Skeletal muscle satellite cell (primary cell): ENCODE data around the gene HLA-E.
A peak's percentile ranks its signal among the peaks of the same experiment; 100 is the strongest.
"Not testable (repeated sequence)": the region's sequence is repeated elsewhere in the genome, so short reads cannot be mapped to it uniquely, and the experiment has no call there.

Source experiments
- H3K27me3 ChIP-seq: 2 replicates; pipeline ENCODE4 v1.7.0; 2013; ENCODE audit warnings: low read length; ENCODE audit not compliant: control insufficient read depth, insufficient read depth
- H3K36me3 ChIP-seq: 2 replicates; pipeline ENCODE4 v1.7.0; 2013; ENCODE audit warnings: mild to moderate bottlenecking, control low read depth, low read length; ENCODE audit not compliant: insufficient read depth
- H3K4me1 ChIP-seq: 2 replicates; pipeline ENCODE4 v1.7.0; 2013; ENCODE audit warnings: low read length; ENCODE audit not compliant: control insufficient read depth, insufficient read depth
- H3K4me2 ChIP-seq: 2 replicates; pipeline ENCODE4 v1.7.0; 2013; ENCODE audit warnings: mild to moderate bottlenecking, low read length
- H3K4me3 ChIP-seq: 2 replicates; pipeline ENCODE4 v1.7.0; 2013; ENCODE audit warnings: low read length
- H3K9ac ChIP-seq: 2 replicates; pipeline ENCODE4 v1.7.0; 2013; ENCODE audit warnings: mild to moderate bottlenecking, low read depth, low read length, moderate library complexity
- H3K9me3 ChIP-seq: replicated peaks from 2 replicates; pipeline ENCODE4 v1.7.0; 2013; ENCODE audit warnings: mild to moderate bottlenecking, control low read depth, low read length

HLA-E gene

DNA sequence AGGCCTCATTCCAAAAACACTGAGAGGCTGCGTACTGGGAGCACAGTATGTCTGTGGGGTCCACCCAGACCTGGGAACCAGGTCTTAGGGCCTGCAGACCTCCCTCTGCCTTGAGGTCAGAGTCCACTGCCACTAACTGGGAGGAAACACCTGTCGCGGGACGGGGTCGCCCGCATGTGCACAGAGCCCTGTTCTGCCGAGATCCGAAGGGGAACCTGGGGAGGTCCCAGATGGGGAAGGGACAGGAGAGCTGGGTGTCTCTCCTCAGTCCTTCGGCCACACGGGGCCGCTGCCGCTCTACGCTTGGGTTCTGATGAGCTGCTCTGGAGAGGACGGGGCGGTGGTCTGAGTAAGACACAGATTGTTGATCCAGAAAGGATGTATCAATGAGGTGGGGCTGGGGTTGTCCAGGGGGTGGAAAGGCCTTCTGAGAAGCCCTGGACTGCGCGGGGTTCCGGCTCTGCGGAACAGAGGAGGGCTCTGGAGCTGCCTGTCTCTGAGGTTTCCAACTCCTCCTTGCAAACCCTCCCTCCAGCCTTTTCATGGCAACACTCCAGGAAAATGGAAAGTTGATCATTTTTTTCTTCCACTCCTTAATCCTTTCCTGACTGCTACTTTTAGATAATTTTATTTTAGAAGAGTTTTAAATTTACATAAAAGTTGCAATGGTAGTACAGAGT lies 7.2 kb upstream of the HLA-E start:
- not testable (repeated sequence) for H3K4me1 ChIP-seq, H3K36me3 ChIP-seq, H3K9me3 ChIP-seq, H3K9ac ChIP-seq
- Histone ChIP-seq H3K4me2 (peak overlapping the region; percentile 58), H3K4me3 (peak overlapping the region; percentile 33), H3K27me3 (peaks cover 56% of the 10 kb centered on the region)

DNA sequence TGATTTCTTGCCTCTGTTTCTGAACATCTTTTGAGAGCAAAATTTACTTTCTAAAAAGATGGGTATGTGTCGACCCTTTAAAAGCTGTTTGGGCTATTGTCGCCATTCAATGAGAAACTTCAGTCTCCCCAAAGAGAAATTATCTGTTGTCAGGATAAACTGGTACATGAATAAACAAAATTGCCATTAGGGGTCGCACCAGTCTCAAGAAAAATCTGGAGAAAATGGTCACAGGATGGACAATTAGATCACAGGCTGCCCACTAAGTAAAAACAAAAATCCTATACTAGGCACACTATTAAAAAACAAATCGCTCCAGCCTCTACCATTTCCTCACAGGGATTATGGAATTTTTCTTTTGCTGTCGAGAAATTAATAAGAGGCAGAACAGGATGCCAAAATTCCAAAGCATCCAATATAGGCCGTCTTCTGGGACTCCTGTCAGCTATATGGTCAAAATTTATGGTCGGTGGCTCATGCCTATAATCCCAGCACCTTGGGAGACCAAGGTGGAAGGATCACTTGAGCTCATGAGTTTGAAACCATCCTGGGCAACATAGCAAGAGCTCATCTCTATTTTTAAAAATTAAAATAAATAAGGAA lies 5.5 kb upstream of the HLA-E start:
- Histone ChIP-seq H3K9ac (no peak overlapping the region), H3K4me1 (peaks cover 5% of the 10 kb centered on the region), H3K4me3 (no peak overlapping the region), H3K27me3 (peaks cover 40% of the 10 kb centered on the region), H3K4me2 (no peak overlapping the region), H3K36me3 (no peaks in the 10 kb centered on the region), H3K9me3 (no peaks in the 10 kb centered on the region)

DNA sequence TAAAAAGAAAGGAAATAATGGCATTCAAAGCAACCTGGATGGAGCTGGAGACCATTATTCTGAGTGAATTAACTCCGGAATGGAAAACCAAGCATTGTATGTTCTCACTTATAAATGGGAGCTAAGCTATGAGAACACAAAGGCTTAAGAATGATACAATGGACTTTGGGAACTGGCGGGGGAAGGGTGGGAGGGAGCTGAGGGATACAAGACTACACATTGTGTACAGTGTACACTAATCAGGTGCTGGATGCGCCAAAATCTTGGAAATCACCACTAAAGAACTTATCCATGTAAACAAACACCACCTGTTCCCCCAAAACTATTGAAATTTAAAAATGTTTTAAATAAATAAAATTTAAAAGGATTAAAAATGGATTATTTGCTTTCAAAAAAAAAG lies 4.1 kb upstream of the HLA-E start:
- Histone ChIP-seq H3K9ac (no peak overlapping the region), H3K4me3 (no peak overlapping the region), H3K4me2 (no peak overlapping the region), H3K27me3 (peaks cover 27% of the 10 kb centered on the region), H3K4me1 (peaks cover 6% of the 10 kb centered on the region), H3K36me3 (peaks cover under 1% of the 10 kb centered on the region), H3K9me3 (no peaks in the 10 kb centered on the region)

DNA sequence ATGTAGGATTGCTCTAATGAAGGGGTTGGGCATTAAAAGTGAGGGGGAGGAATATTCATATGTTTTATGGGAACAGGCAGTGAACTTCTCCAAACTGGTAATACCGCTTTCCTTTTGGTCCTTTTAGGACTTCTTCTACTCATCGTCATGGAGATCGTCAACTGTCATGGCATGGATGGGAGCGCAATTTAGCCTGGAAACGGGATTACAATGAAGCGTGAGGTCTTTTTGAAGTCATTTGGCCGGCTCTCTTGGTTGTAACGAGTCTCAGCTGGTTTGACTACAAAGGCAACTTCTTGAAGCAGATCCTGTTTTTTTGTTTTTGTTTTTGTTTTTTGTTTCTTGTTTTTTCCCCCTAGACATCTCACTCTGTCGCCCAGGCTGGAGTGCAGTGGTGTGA lies 1.4 kb upstream of the HLA-E start:
- Histone ChIP-seq H3K4me2 (no peak overlapping the region), H3K9ac (no peak overlapping the region), H3K9me3 (no peaks in the 10 kb centered on the region), H3K36me3 (peaks cover 25% of the 10 kb centered on the region), H3K4me1 (peaks cover 11% of the 10 kb centered on the region), H3K4me3 (no peak overlapping the region), H3K27me3 (peaks cover 6% of the 10 kb centered on the region)

DNA sequence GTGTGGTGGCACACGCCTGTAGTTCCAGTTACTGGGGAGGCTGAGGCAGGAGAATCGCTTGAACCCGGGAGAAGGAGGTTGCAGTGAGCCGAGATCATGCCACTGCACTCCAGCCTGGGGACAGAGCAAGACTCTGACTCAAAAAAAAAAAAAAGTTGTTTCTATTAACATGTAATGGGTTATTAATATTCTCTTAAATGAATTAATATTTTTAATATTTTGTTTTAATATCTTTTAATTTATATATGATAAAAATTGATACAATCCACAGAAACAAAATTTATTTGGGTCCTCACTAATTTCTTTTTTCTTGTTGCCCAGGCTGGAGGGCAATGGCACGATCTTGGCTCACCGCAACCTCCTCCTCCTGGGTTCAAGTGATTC lies 620 bp upstream of the HLA-E start:
- H3K9me3 ChIP-seq, H3K27me3 ChIP-seq: not testable (repeated sequence)
- peaks cover 27% of the 10 kb centered on the region for H3K36me3 ChIP-seq
- H3K4me2 ChIP-seq, result peak overlapping the region; percentile 63
- peak overlapping the region; percentile 61 for H3K4me3 ChIP-seq
- peaks cover 11% of the 10 kb centered on the region for H3K4me1 ChIP-seq
- peak overlapping the region; percentile 37 for H3K9ac ChIP-seq

DNA sequence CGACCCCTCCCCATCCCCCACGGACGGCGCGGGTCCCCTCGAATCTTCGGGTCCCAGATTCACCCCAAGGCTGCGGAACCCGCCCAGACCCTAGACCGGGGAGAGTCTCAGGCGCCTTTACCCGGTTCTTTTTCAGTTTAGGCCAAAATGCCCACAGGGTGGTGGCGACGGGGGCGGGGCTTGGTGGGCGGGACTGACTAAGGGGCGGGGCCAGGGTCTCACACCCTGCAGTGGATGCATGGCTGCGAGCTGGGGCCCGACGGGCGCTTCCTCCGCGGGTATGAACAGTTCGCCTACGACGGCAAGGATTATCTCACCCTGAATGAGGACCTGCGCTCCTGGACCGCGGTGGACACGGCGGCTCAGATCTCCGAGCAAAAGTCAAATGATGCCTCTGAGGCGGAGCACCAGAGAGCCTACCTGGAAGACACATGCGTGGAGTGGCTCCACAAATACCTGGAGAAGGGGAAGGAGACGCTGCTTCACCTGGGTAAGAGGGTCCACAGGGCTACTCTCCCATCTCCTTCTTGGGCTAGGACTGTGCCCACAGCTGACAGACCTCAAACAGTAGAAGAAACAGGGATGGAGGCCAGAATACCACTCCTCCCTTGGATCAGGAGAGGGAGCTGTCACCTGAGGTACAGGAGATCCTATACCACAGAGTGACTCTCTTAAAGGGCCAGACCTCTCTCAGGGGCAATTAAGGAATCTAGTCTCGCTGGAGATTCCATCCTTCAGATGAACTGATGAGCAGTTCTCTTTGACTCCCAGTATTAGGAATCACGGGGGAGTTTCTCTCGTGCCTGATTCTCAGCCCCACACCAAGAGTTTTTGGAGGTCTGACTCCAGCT lies 942 bp downstream of the HLA-E start:
- Histone ChIP-seq H3K36me3 (peaks cover 29% of the 10 kb centered on the region), H3K9me3 (no peaks in the 10 kb centered on the region), H3K4me1 (peaks cover 16% of the 10 kb centered on the region), H3K27me3 (no peaks in the 10 kb centered on the region), H3K9ac (peak overlapping the region; percentile 95), H3K4me3 (peak overlapping the region; percentile 94), H3K4me2 (peak overlapping the region; percentile 79)

DNA sequence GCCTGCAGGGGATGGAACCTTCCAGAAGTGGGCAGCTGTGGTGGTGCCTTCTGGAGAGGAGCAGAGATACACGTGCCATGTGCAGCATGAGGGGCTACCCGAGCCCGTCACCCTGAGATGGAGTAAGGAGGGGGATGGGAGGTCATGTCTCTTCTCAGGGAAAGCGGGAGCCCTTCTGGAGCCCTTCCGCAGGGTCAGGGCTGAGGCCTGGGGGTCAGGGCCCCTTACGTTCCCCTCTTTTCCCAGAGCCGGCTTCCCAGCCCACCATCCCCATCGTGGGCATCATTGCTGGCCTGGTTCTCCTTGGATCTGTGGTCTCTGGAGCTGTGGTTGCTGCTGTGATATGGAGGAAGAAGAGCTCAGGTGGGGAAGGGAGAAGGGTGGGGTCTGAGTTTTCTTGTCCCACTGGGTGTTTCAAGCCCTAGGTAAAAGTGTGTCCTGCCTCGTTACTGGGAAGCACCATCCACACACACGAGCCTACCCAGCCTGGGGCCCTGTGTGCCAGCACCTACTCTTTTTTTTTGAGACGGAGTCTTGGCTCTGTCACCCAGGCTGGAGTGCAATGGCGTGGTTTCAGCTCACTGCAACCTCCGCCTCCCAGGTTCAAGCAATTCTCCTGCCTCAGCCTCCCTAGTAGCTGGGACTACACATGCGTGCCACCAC lies 2.1 kb downstream of the HLA-E start:
- not testable (repeated sequence) for H3K4me3 ChIP-seq, H3K27me3 ChIP-seq, H3K9me3 ChIP-seq, H3K9ac ChIP-seq
- Histone ChIP-seq H3K4me2 (peak overlapping the region; percentile 28), H3K36me3 (peaks cover 29% of the 10 kb centered on the region), H3K4me1 (peaks cover 18% of the 10 kb centered on the region)

DNA sequence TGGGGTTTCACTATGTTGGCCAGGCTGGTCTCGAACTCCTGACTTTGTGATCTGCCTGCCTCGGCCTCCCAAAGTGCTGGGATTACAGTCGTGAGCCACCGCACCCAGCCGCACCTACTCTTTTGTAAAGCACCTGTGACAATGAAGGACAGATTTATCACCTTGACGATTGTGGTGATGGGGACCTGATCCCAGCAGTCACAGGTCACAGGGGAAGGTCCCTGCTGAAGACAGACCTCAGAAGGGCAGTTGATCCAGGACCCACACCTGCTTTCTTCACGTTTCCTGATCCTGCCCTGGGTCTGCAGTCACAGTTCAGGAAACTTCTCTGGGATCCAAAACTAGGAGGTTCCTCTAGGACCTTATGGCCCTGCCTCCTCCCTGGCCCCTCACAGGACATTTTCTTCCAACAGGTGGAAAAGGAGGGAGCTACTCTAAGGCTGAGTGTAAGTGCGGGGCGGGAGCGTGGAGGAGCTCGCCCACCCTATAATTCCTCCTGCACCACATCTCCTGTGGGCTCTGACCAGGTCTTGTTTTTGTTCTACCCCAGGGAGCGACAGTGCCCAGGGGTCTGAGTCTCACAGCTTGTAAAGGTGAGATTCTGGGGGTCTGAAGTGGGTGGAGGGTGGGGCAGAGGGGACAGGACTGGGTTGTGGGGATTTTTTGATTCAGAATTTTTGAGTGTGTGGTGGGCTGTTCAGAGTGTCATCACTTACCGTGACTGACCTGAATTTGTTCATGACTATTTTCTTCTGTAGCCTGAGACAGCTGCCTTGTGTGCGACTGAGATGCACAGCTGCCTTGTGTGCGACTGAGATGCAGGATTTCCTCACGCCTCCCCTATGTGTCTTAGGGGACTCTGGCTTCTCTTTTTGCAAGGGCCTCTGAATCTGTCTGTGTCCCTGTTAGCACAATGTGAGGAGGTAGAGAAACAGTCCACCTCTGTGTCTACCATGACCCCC lies 3.0 kb downstream of the HLA-E start:
- no peaks in the 10 kb centered on the region for H3K27me3 ChIP-seq
- peaks cover 24% of the 10 kb centered on the region for H3K4me1 ChIP-seq
- H3K4me3 ChIP-seq, result no peak overlapping the region
- H3K9ac ChIP-seq, result no peak overlapping the region
- H3K36me3 ChIP-seq, result peaks cover 29% of the 10 kb centered on the region
- no peak overlapping the region for H3K4me2 ChIP-seq
- H3K9me3 ChIP-seq, result no peaks in the 10 kb centered on the region

DNA sequence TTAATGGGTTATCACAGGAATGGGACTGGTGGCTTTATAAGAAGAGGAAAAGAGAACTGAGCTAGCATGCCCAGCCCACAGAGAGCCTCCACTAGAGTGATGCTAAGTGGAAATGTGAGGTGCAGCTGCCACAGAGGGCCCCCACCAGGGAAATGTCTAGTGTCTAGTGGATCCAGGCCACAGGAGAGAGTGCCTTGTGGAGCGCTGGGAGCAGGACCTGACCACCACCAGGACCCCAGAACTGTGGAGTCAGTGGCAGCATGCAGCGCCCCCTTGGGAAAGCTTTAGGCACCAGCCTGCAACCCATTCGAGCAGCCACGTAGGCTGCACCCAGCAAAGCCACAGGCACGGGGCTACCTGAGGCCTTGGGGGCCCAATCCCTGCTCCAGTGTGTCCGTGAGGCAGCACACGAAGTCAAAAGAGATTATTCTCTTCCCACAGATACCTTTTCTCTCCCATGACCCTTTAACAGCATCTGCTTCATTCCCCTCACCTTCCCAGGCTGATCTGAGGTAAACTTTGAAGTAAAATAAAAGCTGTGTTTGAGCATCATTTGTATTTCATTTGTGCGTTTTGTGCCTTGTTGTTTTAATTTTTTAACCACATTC lies 4.4 kb downstream of the HLA-E start:
- peaks cover 24% of the 10 kb centered on the region for H3K4me1 ChIP-seq
- H3K9ac ChIP-seq, result no peak overlapping the region
- H3K4me3 ChIP-seq, result no peak overlapping the region

DNA sequence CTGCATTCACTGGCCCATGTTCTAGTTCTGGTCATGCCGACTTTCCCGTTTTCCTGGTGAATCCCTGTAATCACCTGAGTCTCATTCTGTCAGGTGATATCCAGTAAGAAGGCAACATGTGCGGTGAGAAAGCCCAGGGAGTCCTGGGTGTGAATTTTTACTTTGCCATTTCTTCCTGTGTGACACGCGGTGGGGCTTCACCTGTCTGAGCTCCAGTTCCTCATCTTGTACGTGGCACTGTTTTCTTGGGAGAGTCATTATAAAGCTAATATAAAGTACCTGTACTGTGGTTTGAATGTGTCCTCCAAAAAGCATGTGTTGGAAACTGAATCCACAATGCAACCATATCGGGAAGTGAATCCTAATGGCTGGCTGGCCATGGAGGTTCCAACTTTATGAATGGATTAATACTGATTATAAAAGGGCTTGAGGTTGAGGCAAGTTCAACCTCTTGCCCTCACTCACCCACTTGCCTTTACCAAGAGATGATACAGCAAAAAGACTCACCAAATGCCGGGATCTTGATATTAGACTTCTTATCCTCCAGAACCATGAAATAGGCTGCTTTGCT lies 5.1 kb downstream of the HLA-E start:
- H3K4me1 ChIP-seq, result peaks cover 24% of the 10 kb centered on the region
- H3K9me3 ChIP-seq, result no peaks in the 10 kb centered on the region
- H3K4me3 ChIP-seq, result no peak overlapping the region
- H3K27me3 ChIP-seq, result no peaks in the 10 kb centered on the region
- H3K4me2 ChIP-seq, result no peak overlapping the region
- peaks cover 29% of the 10 kb centered on the region for H3K36me3 ChIP-seq
- H3K9ac ChIP-seq, result no peak overlapping the region

More for the DNA sequence above, 4.4 kb downstream of the HLA-E start:
- H3K4me2 ChIP-seq, result no peak overlapping the region
- no peaks in the 10 kb centered on the region for H3K9me3 ChIP-seq
- H3K36me3 ChIP-seq, result peaks cover 29% of the 10 kb centered on the region
- no peaks in the 10 kb centered on the region for H3K27me3 ChIP-seq
